RCC 7860 (cell line): Measurements from ENCODE around the gene TSR1.

ENCODE experiments used
- DNase-seq: peaks from one replicate; pipeline ENCODE4 v3.0.0-alpha.2; 2015; ENCODE audit warnings: low spot score
- FAIRE-seq: peaks from 2 replicates; lab custom pipeline; 2012; peaks lifted over from hg19 to GRCh38; lab: Jason Lieb, UNC

The TSR1 gene

DNA sequence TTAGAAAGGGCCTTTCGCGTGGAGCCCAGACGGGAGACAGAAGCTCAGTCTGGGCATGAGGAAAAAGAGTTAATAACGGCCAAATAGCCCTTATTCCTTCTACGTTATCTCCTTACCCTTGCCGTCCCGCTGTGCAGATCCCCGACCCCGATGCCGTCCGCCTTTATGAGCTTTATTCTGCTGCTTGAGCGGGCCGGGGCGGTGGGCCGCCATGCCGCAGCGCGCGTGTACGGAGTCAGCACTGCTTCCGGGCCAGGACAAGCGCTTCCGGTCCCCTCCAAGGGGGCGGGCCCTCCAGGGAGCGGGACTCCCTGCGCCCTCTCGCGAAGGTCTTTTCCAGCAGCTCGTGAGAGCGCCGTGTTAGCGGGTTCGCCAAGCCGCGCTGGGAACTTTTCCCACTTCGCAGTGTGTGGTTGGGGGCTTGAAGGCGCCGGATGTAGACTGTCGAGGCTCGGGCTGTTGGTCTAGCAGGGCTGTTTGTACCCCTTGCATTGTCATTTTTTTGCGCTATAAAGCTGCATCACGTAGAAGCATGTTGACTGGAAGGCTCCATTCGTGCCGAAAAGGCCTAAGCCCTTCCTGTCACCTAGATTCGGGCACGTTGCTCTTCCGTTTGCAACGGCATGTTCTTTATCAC is at the start of gene TSR1:
TSR1 (minus strand) TSS at position 243 of the 637 bp plus-strand sequence; CDS start at position 213, 30 bp downstream.
- FAIRE-seq (peak; percentile 43), DNase-seq (peak; percentile 67)

DNA sequence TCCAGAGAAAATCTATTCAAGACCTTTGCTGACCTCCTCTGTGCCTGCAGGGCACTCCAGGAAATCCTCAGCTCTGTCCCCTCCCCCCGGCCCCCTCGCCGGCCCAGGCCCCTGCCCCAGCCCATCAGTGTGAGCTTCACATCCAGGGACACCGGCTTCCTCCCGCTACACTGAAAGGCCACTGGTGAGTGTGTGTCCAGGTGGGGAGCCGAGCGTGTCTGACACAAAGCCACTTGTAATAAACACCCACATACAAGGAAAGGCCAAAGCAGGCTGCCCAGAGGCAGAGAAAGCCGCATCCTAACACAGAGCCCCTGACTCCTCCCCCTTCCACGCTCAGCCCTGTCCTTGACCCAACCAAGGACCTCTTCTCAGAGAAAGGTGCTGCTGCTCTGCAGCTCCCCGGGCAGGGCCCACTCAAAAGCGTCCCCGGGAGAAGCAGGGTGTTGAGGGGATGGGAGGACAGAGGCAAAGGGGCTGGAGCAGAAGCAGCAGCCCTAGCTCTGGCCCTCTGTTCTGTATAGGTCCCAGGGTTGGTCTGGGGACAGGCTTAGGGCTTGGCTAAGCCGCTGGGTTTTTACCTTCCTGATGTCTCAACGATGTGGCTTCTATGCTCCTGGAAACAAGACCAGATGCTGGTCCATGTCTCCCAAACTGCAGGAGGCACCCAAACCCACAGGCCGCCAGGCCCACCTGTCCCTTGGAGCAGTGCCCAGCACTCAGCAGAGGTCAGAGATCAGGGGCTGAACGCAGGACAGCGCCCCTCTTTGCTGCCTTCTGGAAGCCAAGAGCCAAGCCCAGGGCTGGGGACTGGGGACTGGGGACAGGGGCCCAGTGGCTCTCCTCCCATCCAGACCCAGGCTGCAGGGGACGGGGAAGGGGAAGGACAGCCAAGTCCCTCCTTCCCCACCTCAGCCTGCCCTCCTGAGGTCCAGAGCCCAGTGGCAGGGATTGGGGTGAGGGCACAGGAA is 49.3 kb upstream of the TSR1 start:
- no peak for FAIRE-seq

DNA sequence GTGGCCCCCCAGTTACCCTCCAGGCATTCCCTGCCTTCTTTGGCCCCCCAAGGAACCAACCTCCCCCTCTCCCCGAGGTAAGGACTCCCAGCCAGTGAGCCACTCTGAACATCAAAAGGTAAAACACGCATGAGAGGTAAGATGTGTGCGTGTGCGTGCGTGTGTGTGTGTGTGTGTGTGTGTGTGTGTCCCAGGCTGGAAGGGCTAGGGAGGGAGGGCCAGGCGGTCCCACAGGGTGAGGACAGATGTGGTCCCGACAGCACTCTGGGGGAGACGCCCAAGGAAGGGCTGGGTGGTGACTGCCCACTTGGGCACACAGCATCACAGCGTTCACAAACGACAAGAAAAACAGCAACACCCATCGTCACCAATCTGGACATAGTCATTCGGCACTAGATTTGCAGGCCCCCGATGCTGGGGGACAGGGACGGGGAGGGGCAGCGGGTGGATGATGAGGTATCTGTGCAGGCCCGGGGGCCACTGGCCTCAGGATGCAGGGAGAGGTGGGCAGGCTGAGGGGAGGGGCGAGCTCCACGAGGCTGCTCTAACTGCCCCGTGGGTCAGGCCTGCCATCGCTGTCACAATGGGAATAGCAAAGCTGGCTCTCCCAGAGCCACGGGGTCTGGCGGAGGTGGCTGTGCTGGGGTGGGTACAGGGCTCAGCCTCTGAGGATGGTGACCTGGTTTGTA is 48.3 kb upstream of the TSR1 start:
- FAIRE-seq, result no peak

More for the DNA sequence above, 49.3 kb upstream of the TSR1 start:
- DNase-seq, result no peak

DNA sequence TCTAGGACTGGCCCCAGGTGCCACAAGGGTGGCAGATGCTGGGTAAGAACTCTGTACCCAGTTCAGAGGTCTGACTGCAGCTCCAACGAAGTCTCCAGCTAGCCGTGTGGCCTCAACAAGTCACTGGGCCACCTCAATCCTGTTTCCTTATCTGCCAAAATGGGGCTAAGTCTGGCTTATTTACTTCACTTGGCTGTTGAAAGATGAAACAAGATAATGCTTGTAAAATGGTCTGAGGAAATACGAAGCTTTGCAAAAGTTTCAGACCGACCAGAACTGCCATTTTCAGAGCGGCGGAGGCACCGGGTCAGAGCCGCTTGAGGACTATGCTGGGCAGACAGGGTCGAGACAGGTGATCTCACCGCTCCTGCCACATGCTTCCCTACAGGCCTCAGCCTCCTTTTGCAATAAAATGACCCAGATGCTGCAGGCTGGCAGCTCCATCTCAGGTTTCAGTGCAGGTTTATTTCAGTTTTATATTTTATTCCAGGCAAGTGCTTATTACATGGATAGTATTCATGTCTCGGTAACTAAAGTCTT is 47.4 kb upstream of the TSR1 start:
- DNase-seq, result no peak
- FAIRE-seq, result no peak

More for the DNA sequence above, 48.3 kb upstream of the TSR1 start:
- no peak for DNase-seq

DNA sequence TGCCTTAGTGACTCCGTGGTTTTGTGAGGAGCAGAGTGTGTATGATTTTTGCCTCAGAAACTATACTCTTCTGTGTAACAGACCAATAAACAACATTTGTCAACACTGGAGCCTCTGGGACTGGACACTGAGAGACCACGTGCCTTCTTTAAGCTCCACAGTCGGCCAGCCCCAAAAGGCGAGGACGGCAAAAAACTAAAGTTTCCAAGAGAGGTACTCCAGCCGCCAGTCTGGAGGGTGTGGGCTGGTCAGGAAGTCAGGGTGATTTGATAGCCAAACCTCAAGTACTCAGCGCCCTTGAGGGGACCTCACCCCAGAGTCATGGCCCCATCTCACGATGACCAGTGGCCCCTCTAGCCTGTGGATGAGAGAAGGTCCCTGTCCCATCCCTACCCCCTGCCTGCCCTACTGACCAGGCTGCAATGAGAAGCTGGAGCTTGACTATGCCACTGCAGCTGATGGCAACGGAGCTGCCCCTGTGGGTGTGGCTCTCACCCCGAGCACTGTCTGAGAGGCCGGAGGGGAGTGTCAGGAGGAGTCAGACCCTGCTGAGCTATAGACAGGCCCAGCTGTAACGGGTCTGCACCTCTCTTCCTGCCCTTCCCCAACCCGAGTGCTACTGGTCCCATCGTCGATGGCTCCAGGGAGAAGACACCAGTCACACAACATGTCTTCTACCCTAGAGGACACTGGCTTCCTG is 44.8 kb upstream of the TSR1 start:
- FAIRE-seq (no peak), DNase-seq (no peak)

DNA sequence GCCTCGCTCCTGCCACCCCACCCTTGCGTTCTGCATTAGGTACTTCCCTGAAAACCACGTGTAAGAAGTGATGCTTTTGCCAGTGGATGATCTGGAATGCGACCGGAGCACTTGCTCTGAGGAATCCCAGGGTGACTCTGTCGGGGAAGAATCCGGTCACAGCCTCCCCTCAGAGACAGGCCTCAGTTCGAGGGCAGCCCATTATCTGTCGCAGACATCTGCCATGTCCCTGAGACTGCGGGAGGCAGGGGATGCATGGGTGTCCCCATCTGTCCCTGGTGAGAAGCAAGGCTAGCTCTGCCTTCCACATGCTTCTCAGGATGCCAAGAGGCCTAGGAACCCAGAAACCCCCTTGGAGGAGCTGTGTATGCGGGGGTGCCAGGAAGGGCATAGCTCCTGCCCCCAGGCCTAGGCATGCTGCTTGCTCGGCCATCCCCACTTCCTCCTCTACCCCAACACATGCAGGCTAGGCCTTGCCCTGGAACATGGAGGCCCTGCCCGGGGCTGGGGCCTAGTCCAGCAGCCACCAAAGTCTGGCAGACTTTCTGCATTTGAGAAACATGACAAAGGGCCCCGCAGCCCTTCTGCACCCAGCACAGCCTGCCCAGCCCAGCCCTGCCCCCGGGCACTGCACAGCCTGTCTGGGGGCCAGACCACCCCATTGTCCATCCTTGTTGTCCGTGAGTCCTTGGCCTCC is 44.1 kb upstream of the TSR1 start:
- no peak for FAIRE-seq
- no peak for DNase-seq

DNA sequence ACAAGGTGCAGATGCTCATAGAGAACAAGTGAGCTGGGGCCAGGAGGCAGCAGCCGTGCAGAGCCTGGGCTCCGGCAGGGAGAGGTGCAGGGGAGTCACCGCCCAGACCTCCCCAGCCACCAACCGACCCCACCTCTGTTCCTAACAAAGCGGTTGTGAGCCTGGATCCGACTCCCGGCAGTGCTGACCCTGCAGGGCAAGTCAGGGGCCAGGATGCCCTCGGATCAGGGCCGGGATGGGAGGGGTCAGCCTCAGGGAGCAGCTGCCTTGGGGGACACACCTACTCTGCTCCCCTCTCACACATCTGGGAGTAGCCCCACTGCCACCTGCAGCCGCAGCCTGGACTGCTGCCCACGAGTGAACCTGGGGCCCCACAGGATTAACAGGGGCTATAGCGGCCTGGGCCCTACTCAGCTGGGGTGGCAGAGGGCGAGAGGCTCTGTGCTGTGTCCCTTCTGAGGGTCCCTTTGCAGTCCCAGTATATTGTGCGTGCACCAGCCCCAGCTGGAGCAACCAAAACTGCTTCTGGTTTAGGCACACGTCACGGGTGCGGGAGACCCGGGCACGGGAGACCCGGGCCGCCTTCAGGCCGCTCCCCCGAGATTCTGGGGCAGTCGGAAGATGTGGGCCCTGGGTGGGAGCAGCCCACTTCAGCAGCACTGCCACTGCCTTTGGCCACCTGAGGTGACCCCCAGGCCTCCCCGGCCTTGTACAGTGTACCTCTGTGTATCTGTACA is 43.4 kb upstream of the TSR1 start:
- FAIRE-seq (no peak), DNase-seq (no peak)

DNA sequence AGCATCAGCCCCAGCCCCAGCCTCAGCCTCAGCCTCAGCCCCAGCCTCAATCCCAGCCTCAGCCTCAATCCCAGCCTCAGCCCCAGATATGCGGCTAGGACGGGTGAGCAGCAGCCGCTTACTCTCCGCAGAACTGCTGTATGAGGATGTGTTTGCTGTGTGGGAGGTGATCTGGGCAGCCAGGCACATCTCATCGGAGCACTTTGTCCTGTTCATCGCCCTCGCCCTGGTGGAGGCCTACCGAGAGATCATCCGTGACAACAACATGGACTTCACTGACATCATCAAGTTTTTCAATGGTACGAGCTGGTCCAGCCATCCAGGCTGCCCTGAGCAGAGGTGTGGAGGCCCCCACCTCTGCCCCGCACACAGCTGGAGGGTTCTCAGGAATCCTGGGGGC is 42.6 kb upstream of the TSR1 start:
- FAIRE-seq (no peak), DNase-seq (no peak)

DNA sequence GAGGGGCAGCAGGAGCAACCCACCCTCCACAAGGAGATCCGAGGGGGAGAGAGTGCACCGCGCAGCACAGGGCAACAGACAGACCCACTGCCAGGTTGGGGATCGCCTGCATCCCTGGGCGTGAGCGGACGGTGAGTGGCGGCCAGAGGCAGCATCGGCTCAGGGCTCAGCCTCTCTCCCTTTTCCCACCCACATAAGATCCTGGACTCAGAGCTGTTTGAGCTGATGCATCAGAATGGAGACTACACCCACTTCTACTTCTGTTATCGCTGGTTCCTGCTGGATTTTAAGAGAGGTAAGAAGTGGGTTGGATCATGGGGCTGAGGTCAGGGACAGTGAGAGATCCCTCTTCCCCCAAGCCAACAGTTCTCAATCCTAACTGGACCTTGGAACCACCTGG is 41.4 kb upstream of the TSR1 start:
- DNase-seq (no peak), FAIRE-seq (no peak)

DNA sequence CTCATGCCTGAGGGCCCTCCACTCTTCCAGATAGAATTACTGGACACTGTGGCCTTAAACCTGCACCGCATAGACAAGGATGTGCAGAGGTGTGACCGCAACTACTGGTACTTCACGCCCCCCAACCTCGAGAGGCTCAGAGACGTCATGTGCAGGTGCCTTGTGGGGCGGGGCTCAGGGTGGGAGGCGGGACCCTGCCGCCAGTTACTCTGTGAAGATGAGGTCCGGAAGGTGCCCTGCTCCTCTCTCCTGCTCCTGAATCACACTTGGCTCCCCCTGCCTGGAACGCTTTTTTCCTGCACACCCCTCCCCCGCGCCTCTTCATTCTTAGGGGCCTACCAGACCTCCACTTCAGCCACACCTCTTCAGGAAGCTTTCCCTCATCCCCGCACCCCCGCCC is 39.9 kb upstream of the TSR1 start:
- FAIRE-seq, result no peak
- DNase-seq, result no peak

DNA sequence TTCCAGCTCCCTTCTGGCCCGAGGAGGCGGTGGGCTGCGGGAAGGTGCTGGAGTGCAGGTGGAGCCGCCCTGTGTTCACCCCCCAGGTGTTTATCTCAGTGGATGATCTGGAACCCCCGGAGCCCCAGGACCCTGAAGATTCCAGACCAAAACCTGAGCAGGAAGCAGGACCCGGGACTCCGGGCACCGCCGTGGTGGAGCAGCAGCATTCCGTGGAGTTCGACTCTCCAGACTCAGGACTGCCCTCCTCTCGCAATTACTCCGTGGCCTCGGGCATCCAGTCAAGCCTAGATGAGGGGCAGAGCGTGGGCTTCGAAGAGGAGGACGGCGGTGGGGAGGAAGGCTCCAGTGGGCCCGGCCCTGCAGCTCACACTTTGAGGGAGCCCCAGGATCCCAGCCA is 39.1 kb upstream of the TSR1 start:
- FAIRE-seq, result no peak
- no peak for DNase-seq

DNA sequence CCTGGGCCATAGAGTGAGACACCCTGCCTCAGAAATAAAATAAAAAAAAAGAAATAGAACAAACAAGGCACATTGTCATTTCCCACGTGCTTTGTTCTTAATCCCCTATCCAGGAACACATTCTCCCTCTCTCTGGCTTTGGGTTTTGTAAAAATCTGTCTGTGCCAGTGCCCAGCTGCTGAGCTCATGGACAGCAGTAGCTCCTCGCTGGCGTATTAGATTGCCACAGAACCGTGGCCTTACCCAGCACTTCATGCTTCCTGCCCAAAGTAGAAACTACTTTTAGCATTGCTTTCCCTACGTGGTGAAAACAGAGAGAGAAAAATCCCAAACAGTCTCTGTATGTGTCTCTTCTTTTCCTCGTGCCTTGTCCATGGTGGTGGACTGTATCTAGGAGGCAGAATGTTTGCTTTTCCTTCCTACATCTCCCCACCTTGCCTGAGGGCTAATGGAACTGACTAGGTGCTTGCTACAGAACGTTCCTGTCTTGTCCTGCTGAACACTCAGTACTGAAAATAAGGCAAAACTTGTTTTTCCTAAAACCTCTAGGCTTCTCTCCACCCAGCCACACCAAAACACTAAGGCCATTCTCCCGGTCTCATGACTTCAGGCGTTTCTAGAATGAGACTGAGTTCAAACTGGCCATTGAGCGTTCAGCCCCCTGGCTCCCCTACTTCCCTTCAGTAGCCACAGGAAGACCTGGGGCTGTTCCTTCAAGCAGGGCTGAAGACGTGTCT is 38.5 kb upstream of the TSR1 start:
- no peak for FAIRE-seq
- no peak for DNase-seq

DNA sequence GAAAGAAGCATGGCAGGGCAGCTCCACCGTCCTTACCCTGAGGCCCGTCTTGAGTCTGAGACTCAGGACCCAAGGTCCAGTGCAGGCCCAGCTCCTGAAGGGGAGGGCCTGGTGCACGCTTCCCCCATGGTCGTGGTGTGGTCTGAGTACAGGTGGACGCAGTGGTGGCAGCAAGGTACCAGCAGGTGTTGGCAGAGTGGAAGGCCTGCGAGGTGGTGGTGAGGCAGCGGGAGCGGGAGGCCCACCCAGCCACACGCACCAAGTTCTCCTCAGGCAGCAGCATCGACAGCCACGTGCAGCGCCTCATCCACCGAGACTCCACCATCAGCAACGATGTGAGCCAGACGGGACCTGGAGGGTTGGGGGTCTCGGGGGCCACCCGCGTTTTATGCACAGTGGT is 36.9 kb upstream of the TSR1 start:
- no peak for FAIRE-seq
- DNase-seq, result no peak

DNA sequence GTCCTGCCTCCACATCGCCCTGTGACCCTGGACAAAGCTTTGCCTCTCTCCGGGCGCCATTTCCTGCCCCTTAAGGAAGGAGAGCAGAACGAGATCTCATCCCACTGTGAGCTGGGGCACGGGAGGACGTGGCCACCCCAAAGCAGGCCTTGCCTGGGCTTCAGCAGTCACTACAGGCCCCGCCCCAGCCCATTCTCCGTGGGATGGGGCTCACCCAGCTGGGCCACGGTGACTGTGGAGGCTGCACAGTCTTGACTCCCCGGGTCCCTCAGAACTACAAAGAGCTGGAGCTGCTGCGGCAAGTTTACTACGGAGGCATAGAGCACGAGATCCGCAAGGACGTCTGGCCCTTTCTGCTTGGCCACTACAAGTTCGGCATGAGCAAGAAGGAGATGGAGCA is 36.4 kb upstream of the TSR1 start:
- no peak for DNase-seq
- FAIRE-seq, result no peak

DNA sequence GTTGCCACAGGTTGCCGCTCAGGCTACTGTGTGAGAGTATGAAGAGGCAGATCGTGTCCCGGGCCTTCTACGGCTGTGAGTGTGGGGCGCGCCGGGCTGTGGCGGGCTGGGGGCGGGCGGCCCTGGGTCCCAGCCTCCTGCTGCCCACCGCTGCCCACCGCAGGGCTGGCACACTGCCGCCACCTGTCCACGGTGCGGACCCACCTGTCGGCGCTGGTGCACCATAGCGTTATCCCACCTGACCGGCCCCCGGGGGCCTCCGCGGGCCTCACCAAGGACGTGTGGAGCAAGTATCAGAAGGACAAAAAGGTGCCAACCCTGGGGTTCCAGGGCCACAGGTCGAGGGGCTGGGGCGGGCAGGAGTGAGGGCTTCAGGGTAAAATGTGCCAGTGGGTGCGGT is 35.9 kb upstream of the TSR1 start:
- FAIRE-seq (no peak), DNase-seq (no peak)

DNA sequence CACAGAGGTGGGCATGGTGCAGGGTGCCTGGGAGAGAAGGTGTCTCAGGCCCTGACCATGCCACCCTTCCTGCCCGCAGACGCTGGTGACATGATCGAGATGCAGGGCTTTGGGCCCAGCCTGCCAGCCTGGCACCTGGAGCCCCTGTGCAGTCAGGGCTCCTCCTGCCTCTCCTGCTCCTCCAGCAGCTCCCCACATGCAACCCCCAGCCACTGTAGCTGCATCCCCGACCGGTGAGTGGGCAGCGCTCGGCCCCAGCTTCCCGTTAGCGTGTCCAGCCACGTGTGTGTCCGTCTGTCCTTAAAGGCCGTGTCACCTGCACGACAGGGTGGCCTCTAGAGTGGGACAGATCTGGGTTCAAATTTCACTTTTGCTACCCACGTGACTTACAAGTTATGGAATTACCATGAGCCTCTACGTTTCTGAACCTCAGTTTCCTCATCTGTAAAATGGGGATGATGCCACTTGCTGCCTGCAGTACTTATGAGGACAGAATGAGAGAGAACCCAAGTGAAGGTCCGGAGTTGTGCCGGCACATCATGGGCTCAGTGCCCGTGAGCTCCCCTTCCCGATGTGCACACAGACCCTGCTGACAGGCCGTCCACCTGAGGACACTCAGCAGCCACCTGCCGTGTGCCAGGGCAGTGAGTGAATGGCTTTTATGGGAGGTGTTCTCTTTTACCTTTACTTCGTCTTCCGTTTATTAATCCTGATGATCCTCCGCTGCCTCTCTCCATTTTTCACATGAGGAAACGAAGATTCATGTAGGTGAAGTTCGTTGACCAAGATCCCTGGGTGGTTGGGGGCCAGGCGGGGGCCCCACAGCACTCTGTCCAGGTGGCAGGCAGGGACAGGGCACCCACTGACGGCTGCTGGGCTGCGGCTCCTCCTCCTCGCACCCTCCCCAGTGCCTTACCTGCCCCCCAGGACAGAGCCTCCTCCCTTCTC is 35.2 kb upstream of the TSR1 start:
- no peak for DNase-seq

DNA sequence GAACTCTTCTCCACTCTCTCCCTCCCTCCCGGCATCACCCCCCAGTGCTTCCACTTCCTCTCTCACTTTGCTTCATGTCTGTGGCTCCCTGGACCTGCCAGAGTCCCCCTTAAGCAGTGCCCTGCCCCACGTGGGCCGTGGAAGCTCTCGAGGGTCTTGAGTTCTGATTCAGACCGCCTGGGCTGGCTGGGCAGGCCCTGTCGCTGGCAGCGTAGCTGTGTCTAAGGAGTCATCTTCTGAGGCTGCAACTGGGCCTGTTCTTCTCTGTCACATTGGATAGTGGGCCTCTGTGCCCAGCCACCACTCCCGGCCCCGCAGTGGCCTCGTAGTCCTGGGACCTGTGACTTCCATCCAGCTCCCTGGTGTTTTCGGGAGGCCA is 33.9 kb upstream of the TSR1 start:
- FAIRE-seq (no peak), DNase-seq (no peak)

More for the DNA sequence above, 35.2 kb upstream of the TSR1 start:
- FAIRE-seq, result no peak
